HepG2 (cell line): ENCODE measurements around the gene SNAPC3. TPM values are rescaled to one million over a fixed set of nuclear protein-coding genes. Genes with fewer than 3 reads are reported as not detected.

ENCODE experiments used
- DNMT1 ChIP-seq: sonication (generic); formaldehyde crosslinking; IDR thresholded peaks from 2 replicates; pipeline ENCODE4 v1.5.1; 2020; ENCODE audit warnings: mild to moderate bottlenecking, missing genetic modification reagents
- MED8 ChIP-seq: sonication (generic); formaldehyde crosslinking; IDR thresholded peaks from 2 replicates; pipeline ENCODE4 v1.8.1; 2023; ENCODE audit warnings: mild to moderate bottlenecking, missing genetic modification reagents; ENCODE audit not compliant: insufficient replicate concordance
- RBAK ChIP-seq: sonication (generic); formaldehyde crosslinking; IDR thresholded peaks from 2 replicates; pipeline ENCODE4 v1.5.1; 2020; ENCODE audit warnings: mild to moderate bottlenecking, missing genetic modification reagents
- SATB2 ChIP-seq: sonication (generic); formaldehyde crosslinking; IDR thresholded peaks from 2 replicates; pipeline ENCODE4 v1.5.0; 2020; ENCODE audit warnings: missing genetic modification reagents
- ZFP37 ChIP-seq: sonication (generic); formaldehyde crosslinking; IDR thresholded peaks from 2 replicates; pipeline ENCODE4 v1.4.0; 2020; ENCODE audit warnings: missing genetic modification reagents, borderline replicate concordance
- ZNF616 ChIP-seq: sonication (generic); formaldehyde crosslinking; IDR thresholded peaks from 2 replicates; pipeline ENCODE4 v1.5.0; 2020; ENCODE audit warnings: low read depth, mild to moderate bottlenecking, missing genetic modification reagents
- ZZZ3 ChIP-seq: sonication (generic); formaldehyde crosslinking; IDR thresholded peaks from 2 replicates; pipeline ENCODE4 v1.4.0; 2020; ENCODE audit warnings: missing genetic modification reagents, mild to moderate bottlenecking, borderline replicate concordance
- polyA plus RNA-seq, 8 experiments: library from polyadenylated mRNA; depleted of rRNA in 3 of 8; stranded (reverse) in 7 of 8; unstranded in 1 of 8; fragments of >200 nt; fragmentation: Illumina TruSeq in 4 of 8; extraction: Trizol in 4 of 8; gene quantifications; 2 replicates each; pipeline versions ENCODE4 v1.2.1 to v1.2.3, GENCODE V29; 2011 to 2016; ENCODE audit warnings: low read depth in 4 of 8, missing spikeins in 1 of 8, mixed read lengths in 1 of 8; ENCODE audit not compliant: insufficient read depth in 1 of 8
- total RNA-seq, 5 experiments: library from RNA; depleted of rRNA; stranded (reverse); fragments of >200 nt; fragmentation: Illumina TruSeq; extraction: Trizol; gene quantifications; 2 replicates each; pipeline ENCODE4 v1.2.3, GENCODE V29; 2016; ENCODE audit warnings: low read depth in 1 of 5
- TF ChIP-seq, protein P1 (sequence below): sonication (generic); formaldehyde crosslinking; IDR thresholded peaks from 2 replicates; pipeline ENCODE4 v1.5.0; 2020; ENCODE audit warnings: mild to moderate bottlenecking, missing genetic modification reagents, moderate library complexity
- TF ChIP-seq, protein P2 (sequence below): sonication (generic); formaldehyde crosslinking; IDR thresholded peaks from 2 replicates; pipeline ENCODE4 v1.4.0; 2020; ENCODE audit warnings: missing genetic modification reagents
- TF ChIP-seq, protein P3 (sequence below): sonication (generic); formaldehyde crosslinking; IDR thresholded peaks from 2 replicates; pipeline ENCODE4 v1.4.0; 2020; ENCODE audit warnings: mild to moderate bottlenecking, missing genetic modification reagents, borderline replicate concordance
- TF ChIP-seq, protein P4 (sequence below): IDR thresholded peaks from 2 replicates; pipeline ENCODE4 v1.4.0; 2020; ENCODE audit warnings: mild to moderate bottlenecking, missing genetic modification reagents

SNAPC3 gene
- total and polyA plus RNA-seq, 2 of the 13 experiments (the other 11 are each of a cell fraction or from before 2014, with no cell fraction given) = 25.6 to 26.0 TPM

DNA sequence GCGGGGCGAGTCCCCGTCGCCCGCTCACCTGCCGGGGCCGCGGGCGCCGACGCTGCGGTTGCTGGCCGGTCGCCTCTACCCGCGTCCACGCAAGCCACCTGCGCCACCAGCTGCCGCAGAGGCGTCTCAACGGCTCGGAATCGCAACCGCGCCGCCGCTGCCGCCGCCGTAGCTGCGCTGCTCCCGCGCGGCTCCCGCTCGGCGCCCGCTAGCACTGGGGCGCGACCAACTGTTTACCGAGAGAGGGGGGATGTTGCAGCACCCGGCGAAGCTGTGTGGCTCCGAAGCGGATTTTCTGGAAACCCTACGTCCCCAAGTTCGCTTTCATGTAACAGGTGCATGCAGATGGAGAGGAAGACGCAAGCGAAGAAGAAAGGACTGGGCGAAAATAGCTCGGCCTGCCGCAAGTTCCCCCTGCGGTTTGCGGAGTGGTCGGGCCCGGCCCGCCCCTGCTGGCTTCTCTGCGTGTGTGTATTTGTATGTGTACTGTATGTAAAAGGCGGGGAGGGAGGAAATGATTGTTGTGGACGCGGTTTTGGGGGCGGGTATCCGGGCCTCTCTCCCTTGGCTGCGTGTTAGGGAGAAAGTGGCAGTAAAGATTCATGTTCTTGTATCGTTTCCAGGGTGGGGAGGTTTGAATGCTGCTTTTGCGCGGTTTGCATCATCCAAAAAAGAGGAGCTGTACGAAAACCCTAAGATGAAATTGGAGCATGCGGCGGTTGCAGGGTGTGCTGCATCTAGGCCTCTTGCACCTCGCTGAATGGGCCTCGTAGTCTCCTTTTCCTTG is 88.3 kb downstream of the SNAPC3 start, which contains the start of gene PSIP1 (continued):
- TF ChIP-seq, protein P1, sequence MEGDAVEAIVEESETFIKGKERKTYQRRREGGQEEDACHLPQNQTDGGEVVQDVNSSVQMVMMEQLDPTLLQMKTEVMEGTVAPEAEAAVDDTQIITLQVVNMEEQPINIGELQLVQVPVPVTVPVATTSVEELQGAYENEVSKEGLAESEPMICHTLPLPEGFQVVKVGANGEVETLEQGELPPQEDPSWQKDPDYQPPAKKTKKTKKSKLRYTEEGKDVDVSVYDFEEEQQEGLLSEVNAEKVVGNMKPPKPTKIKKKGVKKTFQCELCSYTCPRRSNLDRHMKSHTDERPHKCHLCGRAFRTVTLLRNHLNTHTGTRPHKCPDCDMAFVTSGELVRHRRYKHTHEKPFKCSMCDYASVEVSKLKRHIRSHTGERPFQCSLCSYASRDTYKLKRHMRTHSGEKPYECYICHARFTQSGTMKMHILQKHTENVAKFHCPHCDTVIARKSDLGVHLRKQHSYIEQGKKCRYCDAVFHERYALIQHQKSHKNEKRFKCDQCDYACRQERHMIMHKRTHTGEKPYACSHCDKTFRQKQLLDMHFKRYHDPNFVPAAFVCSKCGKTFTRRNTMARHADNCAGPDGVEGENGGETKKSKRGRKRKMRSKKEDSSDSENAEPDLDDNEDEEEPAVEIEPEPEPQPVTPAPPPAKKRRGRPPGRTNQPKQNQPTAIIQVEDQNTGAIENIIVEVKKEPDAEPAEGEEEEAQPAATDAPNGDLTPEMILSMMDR (CRISPR knock-in tag) = no peak; the same call in 1 of the 2 replicates
- TF ChIP-seq, protein P2, sequence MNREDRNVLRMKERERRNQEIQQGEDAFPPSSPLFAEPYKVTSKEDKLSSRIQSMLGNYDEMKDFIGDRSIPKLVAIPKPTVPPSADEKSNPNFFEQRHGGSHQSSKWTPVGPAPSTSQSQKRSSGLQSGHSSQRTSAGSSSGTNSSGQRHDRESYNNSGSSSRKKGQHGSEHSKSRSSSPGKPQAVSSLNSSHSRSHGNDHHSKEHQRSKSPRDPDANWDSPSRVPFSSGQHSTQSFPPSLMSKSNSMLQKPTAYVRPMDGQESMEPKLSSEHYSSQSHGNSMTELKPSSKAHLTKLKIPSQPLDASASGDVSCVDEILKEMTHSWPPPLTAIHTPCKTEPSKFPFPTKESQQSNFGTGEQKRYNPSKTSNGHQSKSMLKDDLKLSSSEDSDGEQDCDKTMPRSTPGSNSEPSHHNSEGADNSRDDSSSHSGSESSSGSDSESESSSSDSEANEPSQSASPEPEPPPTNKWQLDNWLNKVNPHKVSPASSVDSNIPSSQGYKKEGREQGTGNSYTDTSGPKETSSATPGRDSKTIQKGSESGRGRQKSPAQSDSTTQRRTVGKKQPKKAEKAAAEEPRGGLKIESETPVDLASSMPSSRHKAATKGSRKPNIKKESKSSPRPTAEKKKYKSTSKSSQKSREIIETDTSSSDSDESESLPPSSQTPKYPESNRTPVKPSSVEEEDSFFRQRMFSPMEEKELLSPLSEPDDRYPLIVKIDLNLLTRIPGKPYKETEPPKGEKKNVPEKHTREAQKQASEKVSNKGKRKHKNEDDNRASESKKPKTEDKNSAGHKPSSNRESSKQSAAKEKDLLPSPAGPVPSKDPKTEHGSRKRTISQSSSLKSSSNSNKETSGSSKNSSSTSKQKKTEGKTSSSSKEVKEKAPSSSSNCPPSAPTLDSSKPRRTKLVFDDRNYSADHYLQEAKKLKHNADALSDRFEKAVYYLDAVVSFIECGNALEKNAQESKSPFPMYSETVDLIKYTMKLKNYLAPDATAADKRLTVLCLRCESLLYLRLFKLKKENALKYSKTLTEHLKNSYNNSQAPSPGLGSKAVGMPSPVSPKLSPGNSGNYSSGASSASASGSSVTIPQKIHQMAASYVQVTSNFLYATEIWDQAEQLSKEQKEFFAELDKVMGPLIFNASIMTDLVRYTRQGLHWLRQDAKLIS (CRISPR knock-in tag) = no peak
- TF ChIP-seq ZFP37 (CRISPR knock-in tag) (no peak), MED8 (CRISPR knock-in tag) (peak; percentile 36), ZZZ3 (CRISPR knock-in tag) (no peak; the same call in 1 of the 2 replicates), DNMT1 (CRISPR knock-in tag) (peak; percentile 94), SATB2 (CRISPR knock-in tag) (no peak), RBAK (no peak), ZNF616 (CRISPR knock-in tag) (no peak)
- TF ChIP-seq, protein P3, sequence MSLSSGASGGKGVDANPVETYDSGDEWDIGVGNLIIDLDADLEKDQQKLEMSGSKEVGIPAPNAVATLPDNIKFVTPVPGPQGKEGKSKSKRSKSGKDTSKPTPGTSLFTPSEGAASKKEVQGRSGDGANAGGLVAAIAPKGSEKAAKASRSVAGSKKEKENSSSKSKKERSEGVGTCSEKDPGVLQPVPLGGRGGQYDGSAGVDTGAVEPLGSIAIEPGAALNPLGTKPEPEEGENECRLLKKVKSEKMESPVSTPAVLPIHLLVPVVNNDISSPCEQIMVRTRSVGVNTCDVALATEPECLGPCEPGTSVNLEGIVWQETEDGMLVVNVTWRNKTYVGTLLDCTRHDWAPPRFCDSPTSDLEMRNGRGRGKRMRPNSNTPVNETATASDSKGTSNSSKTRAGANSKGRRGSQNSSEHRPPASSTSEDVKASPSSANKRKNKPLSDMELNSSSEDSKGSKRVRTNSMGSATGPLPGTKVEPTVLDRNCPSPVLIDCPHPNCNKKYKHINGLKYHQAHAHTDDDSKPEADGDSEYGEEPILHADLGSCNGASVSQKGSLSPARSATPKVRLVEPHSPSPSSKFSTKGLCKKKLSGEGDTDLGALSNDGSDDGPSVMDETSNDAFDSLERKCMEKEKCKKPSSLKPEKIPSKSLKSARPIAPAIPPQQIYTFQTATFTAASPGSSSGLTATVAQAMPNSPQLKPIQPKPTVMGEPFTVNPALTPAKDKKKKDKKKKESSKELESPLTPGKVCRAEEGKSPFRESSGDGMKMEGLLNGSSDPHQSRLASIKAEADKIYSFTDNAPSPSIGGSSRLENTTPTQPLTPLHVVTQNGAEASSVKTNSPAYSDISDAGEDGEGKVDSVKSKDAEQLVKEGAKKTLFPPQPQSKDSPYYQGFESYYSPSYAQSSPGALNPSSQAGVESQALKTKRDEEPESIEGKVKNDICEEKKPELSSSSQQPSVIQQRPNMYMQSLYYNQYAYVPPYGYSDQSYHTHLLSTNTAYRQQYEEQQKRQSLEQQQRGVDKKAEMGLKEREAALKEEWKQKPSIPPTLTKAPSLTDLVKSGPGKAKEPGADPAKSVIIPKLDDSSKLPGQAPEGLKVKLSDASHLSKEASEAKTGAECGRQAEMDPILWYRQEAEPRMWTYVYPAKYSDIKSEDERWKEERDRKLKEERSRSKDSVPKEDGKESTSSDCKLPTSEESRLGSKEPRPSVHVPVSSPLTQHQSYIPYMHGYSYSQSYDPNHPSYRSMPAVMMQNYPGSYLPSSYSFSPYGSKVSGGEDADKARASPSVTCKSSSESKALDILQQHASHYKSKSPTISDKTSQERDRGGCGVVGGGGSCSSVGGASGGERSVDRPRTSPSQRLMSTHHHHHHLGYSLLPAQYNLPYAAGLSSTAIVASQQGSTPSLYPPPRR (CRISPR knock-in tag) = no peak
- TF ChIP-seq, protein P4, sequence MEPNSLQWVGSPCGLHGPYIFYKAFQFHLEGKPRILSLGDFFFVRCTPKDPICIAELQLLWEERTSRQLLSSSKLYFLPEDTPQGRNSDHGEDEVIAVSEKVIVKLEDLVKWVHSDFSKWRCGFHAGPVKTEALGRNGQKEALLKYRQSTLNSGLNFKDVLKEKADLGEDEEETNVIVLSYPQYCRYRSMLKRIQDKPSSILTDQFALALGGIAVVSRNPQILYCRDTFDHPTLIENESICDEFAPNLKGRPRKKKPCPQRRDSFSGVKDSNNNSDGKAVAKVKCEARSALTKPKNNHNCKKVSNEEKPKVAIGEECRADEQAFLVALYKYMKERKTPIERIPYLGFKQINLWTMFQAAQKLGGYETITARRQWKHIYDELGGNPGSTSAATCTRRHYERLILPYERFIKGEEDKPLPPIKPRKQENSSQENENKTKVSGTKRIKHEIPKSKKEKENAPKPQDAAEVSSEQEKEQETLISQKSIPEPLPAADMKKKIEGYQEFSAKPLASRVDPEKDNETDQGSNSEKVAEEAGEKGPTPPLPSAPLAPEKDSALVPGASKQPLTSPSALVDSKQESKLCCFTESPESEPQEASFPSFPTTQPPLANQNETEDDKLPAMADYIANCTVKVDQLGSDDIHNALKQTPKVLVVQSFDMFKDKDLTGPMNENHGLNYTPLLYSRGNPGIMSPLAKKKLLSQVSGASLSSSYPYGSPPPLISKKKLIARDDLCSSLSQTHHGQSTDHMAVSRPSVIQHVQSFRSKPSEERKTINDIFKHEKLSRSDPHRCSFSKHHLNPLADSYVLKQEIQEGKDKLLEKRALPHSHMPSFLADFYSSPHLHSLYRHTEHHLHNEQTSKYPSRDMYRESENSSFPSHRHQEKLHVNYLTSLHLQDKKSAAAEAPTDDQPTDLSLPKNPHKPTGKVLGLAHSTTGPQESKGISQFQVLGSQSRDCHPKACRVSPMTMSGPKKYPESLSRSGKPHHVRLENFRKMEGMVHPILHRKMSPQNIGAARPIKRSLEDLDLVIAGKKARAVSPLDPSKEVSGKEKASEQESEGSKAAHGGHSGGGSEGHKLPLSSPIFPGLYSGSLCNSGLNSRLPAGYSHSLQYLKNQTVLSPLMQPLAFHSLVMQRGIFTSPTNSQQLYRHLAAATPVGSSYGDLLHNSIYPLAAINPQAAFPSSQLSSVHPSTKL (CRISPR knock-in tag) = no peak; the same call in 1 of the 2 replicates
